Activated CD8-positive, alpha-beta memory T cell treated with anti-CD3 and anti-CD28 coated beads, Interleukin-2, amount 50 U/mL, for 1 hour (primary cell): ENCODE results near the gene NELL1.

Source experiments
- DNase-seq: peaks from one replicate; pipeline ENCODE4 v3.0.0-alpha.2; 2020; ENCODE audit errors: extremely low read depth

NELL1 gene

DNA sequence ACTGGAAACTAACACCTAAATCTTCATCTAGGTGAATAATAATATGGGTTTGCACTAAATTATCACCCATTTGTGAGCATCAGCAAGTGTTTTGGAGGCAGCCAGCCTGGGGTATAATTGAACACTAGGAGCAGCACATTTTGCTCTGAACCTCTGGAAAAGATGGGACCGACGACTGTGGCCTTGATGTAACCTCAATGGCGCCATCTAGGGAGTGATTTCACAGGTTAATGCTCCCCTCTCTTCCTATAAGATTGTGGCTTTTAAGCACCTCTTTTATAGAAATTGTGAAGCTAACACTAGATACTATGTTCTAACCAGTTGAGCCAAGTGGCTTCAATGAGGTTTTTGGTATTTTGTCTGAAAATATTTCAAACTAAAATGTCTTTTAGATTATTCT is 203.7 kb downstream of the NELL1 start:
- DNase-seq = no peak

- DNase-seq = no peak
Measured at GRCh38 chr11:20874358-20874757, 205.0 kb downstream of the NELL1 start.

GRCh38 chr11:20875889-20876288 is 206.5 kb downstream of the NELL1 start:
- DNase-seq = no peak

DNA sequence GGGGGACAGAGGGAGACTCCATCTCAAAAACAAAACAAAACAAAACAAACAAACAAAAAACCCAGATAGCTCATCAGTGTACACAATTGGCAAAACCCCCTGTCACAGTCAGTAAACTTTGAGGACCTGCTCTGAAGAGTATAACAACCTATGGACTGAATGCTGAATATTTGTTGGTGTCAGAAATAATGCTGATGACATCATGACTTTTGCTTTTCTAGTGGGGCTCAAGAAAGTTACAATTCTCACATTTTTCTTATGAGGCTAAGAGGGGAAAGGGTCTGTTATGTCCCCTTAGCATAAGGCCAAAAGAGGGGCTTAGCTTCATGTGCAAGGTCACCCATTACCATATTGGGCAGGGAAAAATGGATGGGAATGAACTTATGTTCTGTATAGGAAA is 207.4 kb downstream of the NELL1 start:
- DNase-seq = no peak

DNA sequence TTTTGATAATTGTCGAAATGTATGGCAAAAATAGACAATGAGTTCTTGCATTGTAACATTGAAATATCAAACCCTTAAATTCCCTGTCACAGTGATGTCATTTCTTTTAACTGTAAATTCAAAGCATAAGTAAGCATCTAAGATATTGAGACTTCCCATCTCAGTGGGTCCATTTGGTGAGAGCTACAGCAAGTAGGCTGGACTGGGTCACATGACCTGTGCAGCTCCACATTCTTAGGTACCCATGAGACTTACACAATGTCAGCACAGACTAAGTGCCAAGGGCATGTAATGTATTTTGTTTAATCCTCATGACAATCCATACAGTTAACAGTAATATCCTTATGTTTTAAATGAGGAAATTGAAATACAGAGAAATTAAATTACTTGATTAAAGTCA is 210.7 kb downstream of the NELL1 start:
- no peak for DNase-seq

DNA sequence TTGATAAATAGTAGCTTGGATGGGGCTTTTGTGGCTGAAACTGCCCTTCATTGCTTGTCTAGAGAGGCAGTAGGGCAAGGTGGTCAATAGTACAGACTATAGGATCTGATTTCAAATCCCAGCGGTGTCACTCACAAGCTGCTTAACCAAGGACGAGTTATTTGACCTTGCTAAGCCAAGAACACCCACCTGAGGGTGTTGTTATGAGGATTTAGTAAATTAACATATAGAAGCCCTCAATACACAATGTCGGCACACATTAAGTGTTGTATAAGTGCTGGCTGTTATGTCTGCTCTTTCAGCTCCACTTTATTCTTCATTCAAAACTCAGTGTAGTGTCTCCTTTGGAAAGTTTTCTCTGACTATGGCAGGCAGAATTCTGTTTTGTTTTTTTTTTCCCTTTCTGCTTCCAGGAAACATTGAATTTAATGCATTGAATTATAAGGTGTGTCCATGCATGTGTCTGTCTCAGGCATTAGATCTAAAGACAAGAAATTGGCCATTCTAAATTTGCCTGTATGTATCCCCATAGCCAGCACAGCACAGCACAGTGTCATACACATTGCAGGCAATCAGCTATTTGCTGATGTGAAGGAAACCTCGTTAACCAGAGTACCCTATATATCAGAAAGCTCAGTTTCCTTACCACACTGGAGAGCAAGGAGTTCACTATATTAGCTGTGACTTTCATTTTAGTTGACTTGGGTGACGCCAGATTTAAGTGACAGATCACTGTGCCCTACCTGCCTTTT is 212.1 kb downstream of the NELL1 start:
- no peak for DNase-seq

DNA sequence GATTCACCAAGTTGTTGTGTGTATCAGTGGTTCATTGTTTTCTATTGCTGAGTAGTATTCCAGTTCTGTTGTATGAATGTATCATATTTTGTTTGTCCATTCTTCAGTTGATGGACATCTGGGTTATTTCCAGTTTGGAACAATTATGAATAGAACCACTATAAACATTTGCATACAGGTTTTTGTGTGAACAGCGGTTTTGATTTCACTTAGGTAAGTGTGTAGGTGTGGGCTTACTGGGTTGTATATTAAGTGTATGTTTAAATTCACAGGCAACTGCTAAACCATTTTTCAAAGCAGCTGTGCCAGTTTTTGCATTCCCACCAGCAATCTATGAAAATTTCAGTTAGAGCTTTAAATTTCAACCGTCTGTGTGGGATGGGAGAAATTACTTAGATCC is 217.8 kb downstream of the NELL1 start:
- no peak for DNase-seq

DNA sequence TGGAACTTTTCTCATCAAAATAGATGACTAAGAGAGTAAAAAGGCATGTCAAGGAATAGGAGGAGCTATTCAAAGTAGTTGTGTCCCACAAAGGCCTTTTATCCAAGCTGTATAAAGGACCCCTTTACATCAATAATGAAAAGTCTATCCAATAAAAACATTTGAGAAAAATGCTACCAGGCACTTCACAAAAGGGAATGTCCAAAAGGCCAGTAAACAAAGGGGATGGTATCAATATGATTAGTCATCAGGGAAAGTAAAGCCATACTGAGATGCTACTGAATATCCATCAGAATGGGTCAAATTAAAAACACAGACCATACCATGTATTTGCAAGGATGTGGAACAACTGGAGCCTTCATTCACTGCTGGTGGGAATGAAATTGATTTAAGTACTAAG is 224.9 kb downstream of the NELL1 start:
- DNase-seq = no peak

DNA sequence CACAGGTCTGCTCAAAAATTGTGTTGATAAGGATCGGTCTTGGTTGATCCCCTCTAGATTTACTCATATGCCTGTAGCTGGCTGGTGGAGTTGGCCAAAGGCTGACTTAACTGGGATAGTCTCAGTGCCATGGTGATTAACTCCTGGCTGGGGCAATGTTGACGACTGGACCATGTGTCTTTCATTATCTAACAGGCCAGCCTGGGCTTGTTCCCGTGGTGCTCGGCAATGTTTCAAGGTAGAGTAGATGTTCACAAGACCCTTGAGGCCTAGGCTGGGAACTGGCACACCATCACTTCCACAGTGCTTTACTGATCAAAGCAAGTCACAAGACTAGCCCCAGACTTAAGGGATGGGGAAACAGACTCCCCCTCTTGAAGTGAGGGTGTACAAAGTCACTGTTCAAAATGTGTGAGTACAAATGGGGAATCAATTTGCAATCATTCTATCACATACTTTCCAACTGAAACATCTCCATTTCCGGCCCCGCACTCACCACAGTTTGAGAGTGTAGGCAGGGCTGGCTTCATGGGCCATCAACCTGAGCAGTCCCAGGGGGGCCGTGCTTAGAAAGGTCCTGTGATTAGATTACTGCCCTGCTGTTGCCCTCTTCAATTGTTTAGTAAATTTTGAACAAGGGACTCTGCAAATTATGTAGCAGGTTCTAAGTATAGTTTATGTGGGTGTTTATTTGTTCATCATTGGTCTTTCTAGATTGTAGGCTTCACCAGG is 240.8 kb downstream of the NELL1 start:
- no peak for DNase-seq

- DNase-seq = no peak
Measured at GRCh38 chr11:20910733-20911132, 241.3 kb downstream of the NELL1 start.

- DNase-seq = no peak
Measured at GRCh38 chr11:20912065-20912821, 242.9 kb downstream of the NELL1 start.

- DNase-seq = no peak
Measured at GRCh38 chr11:20912922-20913512, 243.6 kb downstream of the NELL1 start.

- DNase-seq = no peak
Measured at GRCh38 chr11:20917306-20917705, 247.9 kb downstream of the NELL1 start.

GRCh38 chr11:20926799-20927540 is 257.6 kb downstream of the NELL1 start:
- no peak for DNase-seq

- DNase-seq = no peak
Measured at GRCh38 chr11:20931029-20931428, 261.6 kb downstream of the NELL1 start.

DNA sequence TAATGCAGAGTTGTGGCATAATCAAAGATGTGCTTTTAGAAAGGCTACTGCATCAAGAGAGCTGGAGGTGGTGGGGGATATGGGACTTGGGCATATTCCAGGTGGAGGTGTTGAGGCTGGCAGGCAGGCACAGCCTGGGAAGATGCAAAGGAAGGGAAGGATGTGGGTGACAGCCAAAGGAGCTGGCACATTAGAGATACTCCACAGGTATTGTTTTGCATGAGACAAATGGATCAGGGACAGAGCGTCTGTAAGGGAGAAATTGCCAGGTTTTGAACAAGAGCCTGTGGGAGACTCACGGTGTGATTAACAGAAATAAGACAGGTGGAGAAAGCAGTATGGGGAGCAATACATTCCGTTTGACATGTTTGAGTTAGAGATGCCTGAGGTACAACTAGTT is 263.7 kb downstream of the NELL1 start:
- DNase-seq = no peak

GRCh38 chr11:20933958-20934357 is 264.6 kb downstream of the NELL1 start:
- DNase-seq = no peak

GRCh38 chr11:20934516-20934915 is 265.1 kb downstream of the NELL1 start:
- no peak for DNase-seq

DNA sequence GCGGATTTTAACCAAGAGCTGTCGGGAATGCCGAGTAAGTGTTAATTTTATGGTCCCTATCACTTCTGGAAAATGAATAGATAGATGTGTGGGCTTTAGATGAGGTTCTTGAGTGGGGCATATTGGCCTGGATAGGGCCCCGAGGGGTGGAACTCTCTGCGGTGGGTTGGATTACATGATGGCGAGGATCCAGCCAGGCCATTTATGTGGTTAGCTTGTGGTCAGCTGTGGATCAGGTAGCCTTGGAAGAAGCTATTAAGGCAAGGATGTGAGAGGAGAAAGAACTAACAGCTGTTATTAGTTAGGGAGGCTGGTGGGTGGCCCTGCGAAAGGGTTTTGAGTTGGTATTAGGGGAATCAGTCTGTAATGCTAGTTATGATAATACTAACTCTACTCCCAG is 268.4 kb downstream of the NELL1 start:
- DNase-seq = no peak

DNA sequence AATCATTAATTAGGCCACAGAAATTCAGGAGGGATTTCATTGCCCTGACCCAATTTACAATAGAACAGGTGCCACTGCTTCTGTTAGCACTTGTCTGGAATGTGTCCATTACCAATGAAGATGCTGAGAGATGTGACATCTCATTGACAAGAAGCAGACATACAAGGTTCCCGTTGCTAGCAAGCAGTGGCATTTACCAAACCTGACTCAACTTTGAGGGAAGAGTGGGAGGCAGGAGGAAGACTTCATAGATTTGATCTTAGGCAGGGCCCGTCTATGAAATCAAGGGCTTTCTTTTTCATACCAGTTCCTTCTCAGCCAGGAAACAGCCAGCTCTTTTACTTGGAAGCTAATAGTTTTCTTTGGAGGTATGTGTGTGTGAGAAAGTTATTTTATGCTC is 280.2 kb downstream of the NELL1 start:
- no peak for DNase-seq

DNA sequence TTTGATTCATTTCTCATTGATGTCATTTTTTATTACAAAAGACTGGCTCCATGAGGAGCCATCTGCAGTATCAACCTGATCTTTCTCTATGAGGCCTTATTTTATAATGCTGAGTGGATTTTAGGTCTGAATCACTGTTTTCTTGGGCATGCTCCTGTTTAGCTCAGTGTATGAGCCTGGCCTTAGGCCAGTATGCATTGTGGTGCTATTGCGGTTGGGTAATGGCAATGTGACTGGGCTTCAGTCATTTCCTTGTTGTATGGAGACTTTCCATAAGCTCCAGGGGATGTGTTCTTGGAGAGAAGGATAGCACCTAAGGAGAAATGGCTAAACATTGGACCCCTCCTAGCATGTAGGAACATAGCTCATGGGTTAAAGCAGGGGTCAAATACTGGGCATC is 293.2 kb downstream of the NELL1 start:
- no peak for DNase-seq

- DNase-seq = no peak
Measured at GRCh38 chr11:20963596-20963995, 294.2 kb downstream of the NELL1 start.
